Measurements from ENCODE around the gene LMNB1. TPM values are rescaled to one million over a fixed set of nuclear protein-coding genes. Genes with fewer than 3 reads are reported as not detected.

Gene LMNB1
- total RNA-seq, 2 donors from 2014 or later: 1.3 to 2.0 TPM

- Histone ChIP-seq H3K4me3 (no peak overlapping the region), H3K4me1 (no peaks in the 10 kb centered on the region), H3K9me3 (no peaks in the 10 kb centered on the region), H3K36me3 (replicated peaks in 1 of 2; ENCODE audit: insufficient read depth in 1 of 2, low read depth in 2 of 2) (no peaks in the 10 kb centered on the region), H3K27ac (no peak overlapping the region), H3K27me3 (no peaks in the 10 kb centered on the region)
- TF ChIP-seq CTCF (IDR thresholded peaks at IDR 0.05) (no peak), POLR2A (IDR thresholded peaks at IDR 0.05) (no peak)
- 93 to 100% methylated on average over 6 to 28 of the region's 35 CpGs for WGBS, 2 donors
- intact Hi-C loops (cut with DNase I): no loop called here
- DNase-seq (no peak), ATAC-seq (no peak)
Observed at GRCh38 chr5:126854526-126855110, 77.7 kb downstream of the LMNB1 start.

DNA sequence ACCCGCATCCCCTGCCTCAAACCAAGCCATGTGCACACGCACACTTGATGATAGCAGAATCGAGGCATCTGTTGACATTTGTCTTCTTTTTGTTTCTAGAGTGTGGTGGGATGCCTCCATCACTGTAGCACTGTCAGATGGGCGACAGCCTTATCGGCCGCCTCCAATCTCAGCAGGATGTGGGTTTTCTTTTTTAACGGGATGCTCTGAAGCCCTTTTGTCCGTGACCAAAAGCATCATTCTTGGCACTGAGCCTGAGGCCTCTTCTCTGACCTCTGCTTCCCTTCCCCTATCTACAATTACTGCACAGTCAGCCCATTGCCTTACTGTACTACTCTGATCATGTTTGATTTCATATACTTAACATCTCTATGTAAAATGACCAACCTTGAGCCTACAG, 78.3 kb downstream of the LMNB1 start:
- WGBS, 2 donors: 60 to 86% methylated on average over 8 of the region's 8 CpGs
- TF ChIP-seq POLR2A (IDR thresholded peaks at IDR 0.05) (no peak), CTCF (IDR thresholded peaks at IDR 0.05) (no peak)
- no peak for DNase-seq
- Histone ChIP-seq H3K27ac (no peak overlapping the region), H3K9me3 (no peaks in the 10 kb centered on the region), H3K4me1 (no peaks in the 10 kb centered on the region), H3K36me3 (replicated peaks in 1 of 2; ENCODE audit: insufficient read depth in 1 of 2, low read depth in 2 of 2) (no peaks in the 10 kb centered on the region), H3K27me3 (no peaks in the 10 kb centered on the region), H3K4me3 (no peak overlapping the region)
- intact Hi-C loops (cut with DNase I): no loop called here
- no peak for ATAC-seq

GRCh38 chr5:126857472-126858410, 80.8 kb downstream of the LMNB1 start:
- whole genome bisulfite sequencing, 2 donors: 80 to 82% methylated on average over 13 of the region's 13 CpGs
- DNase-seq: peak in 1 of 4 donors; percentile 43

GRCh38 chr5:126858441-126858840, 81.5 kb downstream of the LMNB1 start:
- intact Hi-C loops (cut with DNase I): no loop called here
- ATAC-seq: no peak
- Histone ChIP-seq H3K4me1 (no peaks in the 10 kb centered on the region), H3K36me3 (replicated peaks in 1 of 2; ENCODE audit: insufficient read depth in 1 of 2, low read depth in 2 of 2) (no peaks in the 10 kb centered on the region), H3K27me3 (no peaks in the 10 kb centered on the region), H3K4me3 (no peak overlapping the region), H3K9me3 (no peaks in the 10 kb centered on the region), H3K27ac (no peak overlapping the region)
- 74 to 84% methylated on average over 5 to 11 of the region's 11 CpGs for WGBS, 2 donors
- DNase-seq: no peak
- TF ChIP-seq POLR2A (IDR thresholded peaks at IDR 0.05): no peak
- TF ChIP-seq CTCF (IDR thresholded peaks at IDR 0.05): no peak

More at GRCh38 chr5:126857472-126858410, 80.8 kb downstream of the LMNB1 start:
- Histone ChIP-seq H3K4me3 (no peak overlapping the region), H3K27ac (no peak overlapping the region), H3K4me1 (no peaks in the 10 kb centered on the region), H3K9me3 (no peaks in the 10 kb centered on the region), H3K36me3 (replicated peaks in 1 of 2; ENCODE audit: insufficient read depth in 1 of 2, low read depth in 2 of 2) (no peaks in the 10 kb centered on the region), H3K27me3 (no peaks in the 10 kb centered on the region)
- TF ChIP-seq POLR2A (IDR thresholded peaks at IDR 0.05) (no peak), CTCF (IDR thresholded peaks at IDR 0.05) (no peak)
- intact Hi-C loops (cut with DNase I): no loop called here
- no peak for ATAC-seq
